ENCODE measurements around the gene PERP. TPM values are rescaled to one million over a fixed set of nuclear protein-coding genes. Genes with fewer than 3 reads are reported as not detected.

The PERP gene
- total RNA-seq = 12.8 and 25.3 TPM in 2 replicates

DNA sequence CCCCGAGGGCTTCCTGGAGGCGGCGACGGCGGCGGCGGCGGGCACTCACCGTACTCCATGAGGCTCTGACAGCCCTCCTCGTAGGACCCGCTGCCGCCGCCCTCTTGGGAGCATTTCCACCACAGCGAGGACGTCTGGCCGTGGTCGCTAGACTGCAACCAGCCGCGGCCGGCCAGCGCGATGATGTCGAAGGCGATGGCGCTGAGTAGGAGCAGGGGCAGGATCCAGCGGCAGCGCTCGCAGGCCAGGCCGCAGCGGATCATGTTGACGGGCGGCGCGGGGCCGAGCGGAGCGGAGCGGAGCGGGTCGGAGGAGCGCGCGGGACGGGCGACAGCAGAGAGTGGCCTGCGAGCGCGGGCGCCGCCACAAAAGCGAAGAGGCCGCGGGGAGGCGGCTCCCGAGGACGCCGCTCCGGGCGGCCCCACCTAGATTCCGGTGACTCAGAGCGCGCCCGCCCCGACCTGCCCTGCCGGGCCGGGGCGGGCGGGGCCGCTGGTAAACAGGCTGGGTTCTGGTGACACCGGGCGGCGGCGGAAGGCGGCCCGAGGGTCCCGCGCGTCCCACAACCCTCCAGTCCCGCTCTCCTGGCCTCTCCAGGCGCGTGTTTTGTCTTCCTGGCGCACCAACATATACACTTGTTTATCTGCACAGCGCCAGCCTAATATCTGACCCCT is at the start of gene PERP:
PERP (minus strand) TSS at position 342 of the 674 bp plus-strand sequence; CDS start at position 263, 79 bp downstream.

Other genes starting within 250 kb of the PERP start
- gene TNFAIP3, start 240.2 kb downstream of the PERP start, total RNA-seq = 7.4 and 37.7 TPM in 2 replicates
- 0.32 and 0.36 TPM in 2 replicates for gene ARFGEF3, start 54.5 kb upstream of the PERP start, total RNA-seq
- gene PBOV1, start 111.1 kb upstream of the PERP start, total RNA-seq = not detected in 2 replicates